Measurements from ENCODE around the gene VWF.

VWF gene

GRCh38 chr12:6069437-6070093, 54.9 kb downstream of the VWF start:
- Histone ChIP-seq H3K27ac (replicated peaks) (no peak overlapping the region), H3K4me3 (replicated peaks; ENCODE audit: insufficient read depth, low read length) (no peak overlapping the region), H3K27me3 (ENCODE audit: insufficient read depth, poor library complexity, severe bottlenecking) (peaks cover 7% of the 10 kb centered on the region)
- DNase-seq (ENCODE audit: low read depth in 1 of 2, low spot score in 1 of 2) = no peak
- TF ChIP-seq SPI1 (IDR thresholded peaks at IDR 0.05; ENCODE audit: borderline replicate concordance, low read depth) (no peak), GABPA (IDR thresholded peaks at IDR 0.05; ENCODE audit: low read depth) (no peak), REST (IDR thresholded peaks at IDR 0.05; ENCODE audit: insufficient replicate concordance, low read depth) (no peak), CTCF (IDR thresholded peaks at IDR 0.05; ENCODE audit: insufficient read depth, low read length) (no peak), POLR2AphosphoS5 (IDR thresholded peaks at IDR 0.05; ENCODE audit: low read depth) (no peak)

- TF ChIP-seq POLR2AphosphoS5 (IDR thresholded peaks at IDR 0.05; ENCODE audit: low read depth) (no peak), REST (IDR thresholded peaks at IDR 0.05; ENCODE audit: insufficient replicate concordance, low read depth) (no peak), GABPA (IDR thresholded peaks at IDR 0.05; ENCODE audit: low read depth) (no peak), CTCF (IDR thresholded peaks at IDR 0.05; ENCODE audit: insufficient read depth, low read length) (no peak), SPI1 (IDR thresholded peaks at IDR 0.05; ENCODE audit: borderline replicate concordance, low read depth) (no peak)
- DNase-seq (ENCODE audit: low read depth in 1 of 2, low spot score in 1 of 2) = no peak
- Histone ChIP-seq H3K4me3 (replicated peaks; ENCODE audit: insufficient read depth, low read length) (no peak overlapping the region), H3K27me3 (ENCODE audit: insufficient read depth, poor library complexity, severe bottlenecking) (no peaks in the 10 kb centered on the region), H3K27ac (replicated peaks) (no peak overlapping the region)
These were observed 56.2 kb downstream of the VWF start for GRCh38 chr12:6068227-6068626.

GRCh38 chr12:6067152-6067916, 57.1 kb downstream of the VWF start:
- H3K4me3 ChIP-seq (replicated peaks; ENCODE audit: insufficient read depth, low read length) = no peak overlapping the region
- no peak overlapping the region for H3K27ac ChIP-seq (replicated peaks)
- no peak for DNase-seq (ENCODE audit: low read depth in 1 of 2, low spot score in 1 of 2)

GRCh38 chr12:6066651-6067050, 57.8 kb downstream of the VWF start:
- H3K27ac ChIP-seq (replicated peaks) = no peak overlapping the region
- TF ChIP-seq REST (IDR thresholded peaks at IDR 0.05; ENCODE audit: insufficient replicate concordance, low read depth) = no peak
- peaks cover 3% of the 10 kb centered on the region for H3K27me3 ChIP-seq (ENCODE audit: insufficient read depth, poor library complexity, severe bottlenecking)
- H3K4me3 ChIP-seq (replicated peaks; ENCODE audit: insufficient read depth, low read length) = no peak overlapping the region
- DNase-seq (ENCODE audit: low read depth in 1 of 2, low spot score in 1 of 2) = no peak

More at GRCh38 chr12:6067152-6067916, 57.1 kb downstream of the VWF start:
- H3K27me3 ChIP-seq (ENCODE audit: insufficient read depth, poor library complexity, severe bottlenecking) = peaks cover 3% of the 10 kb centered on the region
- TF ChIP-seq POLR2AphosphoS5 (IDR thresholded peaks at IDR 0.05; ENCODE audit: low read depth) = no peak
